Progenitor cell of endocrine pancreas (in vitro differentiated cells): ENCODE measurements around the gene MZT2A. TPM values are rescaled to one million over a fixed set of nuclear protein-coding genes. Genes with fewer than 3 reads are reported as not detected.
"Not testable (repeated sequence)": the region's sequence is repeated elsewhere in the genome, so short reads cannot be mapped to it uniquely, and the experiment has no call there.

ENCODE experiments used
- DNase-seq: peaks from one replicate; pipeline ENCODE4 v3.0.0; 2021; ENCODE audit warnings: low spot score; ENCODE audit not compliant: unreplicated experiment
- H3K27ac Mint-ChIP-seq: 2 replicates; pipeline ENCODE4 v1.8.0; 2021; ENCODE audit warnings: mild to moderate bottlenecking, moderate library complexity, mixed read lengths
- H3K27me3 Mint-ChIP-seq: 2 replicates; pipeline ENCODE4 v1.8.0; 2021; ENCODE audit warnings: mixed read lengths
- H3K36me3 Mint-ChIP-seq: 2 replicates; pipeline ENCODE4 v1.8.0; 2022; ENCODE audit warnings: mixed read lengths; ENCODE audit not compliant: insufficient read depth
- H3K4me1 Mint-ChIP-seq: 2 replicates; pipeline ENCODE4 v1.8.0; 2021; ENCODE audit warnings: low read depth, mixed read lengths
- H3K4me3 Mint-ChIP-seq: 2 replicates; pipeline ENCODE4 v1.8.0; 2021; ENCODE audit warnings: low read depth, mild to moderate bottlenecking, moderate library complexity, mixed read lengths
- H3K9me3 Mint-ChIP-seq: 2 replicates; pipeline ENCODE4 v1.8.0; 2021; ENCODE audit warnings: low read depth, mixed read lengths
- CTCF ChIP-seq: fragments of 200-600 bp; sonication (generic); IDR thresholded peaks from one replicate; pipeline ENCODE4 v1.5.0; 2021; ENCODE audit warnings: antibody characterized with exemption, mild to moderate bottlenecking; ENCODE audit not compliant: unreplicated experiment
- long read RNA-seq: library from polyadenylated mRNA; unstranded; transcript quantifications from one replicate; pipeline ENCODE4 v2.0.0, GENCODE V29; 2020
- total RNA-seq: library from RNA; stranded (reverse); gene quantifications from 2 replicates; pipeline ENCODE4 v1.2.1, GENCODE V29; 2021

MZT2A gene
- total RNA-seq = 69.5 and 84.9 TPM in 2 replicates
- long read RNA-seq = 0 reads

GRCh38 chr2:131492015-131492417 lies at the start of gene MZT2A:
TSS of gene MZT2A (minus strand) at chr2:131492397. CDS start at chr2:131492376, 21 bp downstream.
- not testable (repeated sequence) for H3K36me3 Mint-ChIP-seq, H3K27me3 Mint-ChIP-seq, H3K9me3 Mint-ChIP-seq, DNase-seq
- peaks cover 10% of the 10 kb centered on the region for H3K4me1 Mint-ChIP-seq
- peak within 1 kb of the TSS; percentile 98 for H3K4me3 Mint-ChIP-seq
- peak within 1 kb of the TSS; percentile 99 for H3K27ac Mint-ChIP-seq

- DNase-seq, H3K4me3 Mint-ChIP-seq: not testable (repeated sequence)
These were observed 46.7 kb upstream of the MZT2A start for GRCh38 chr2:131538856-131539255.

GRCh38 chr2:131536841-131537240 lies 44.6 kb upstream of the MZT2A start:
- H3K9me3 Mint-ChIP-seq, H3K36me3 Mint-ChIP-seq, DNase-seq: not testable (repeated sequence)

More at GRCh38 chr2:131538856-131539255, 46.7 kb upstream of the MZT2A start:
- peaks cover 28% of the 10 kb centered on the region for H3K27me3 Mint-ChIP-seq
- H3K4me1 Mint-ChIP-seq, H3K36me3 Mint-ChIP-seq, H3K9me3 Mint-ChIP-seq, H3K27ac Mint-ChIP-seq: not testable (repeated sequence)

GRCh38 chr2:131535951-131536826 lies 44.0 kb upstream of the MZT2A start:
- not testable (repeated sequence) for DNase-seq, H3K27ac Mint-ChIP-seq, H3K4me1 Mint-ChIP-seq, H3K4me3 Mint-ChIP-seq, H3K9me3 Mint-ChIP-seq, H3K36me3 Mint-ChIP-seq, H3K27me3 Mint-ChIP-seq

More at GRCh38 chr2:131536841-131537240, 44.6 kb upstream of the MZT2A start:
- H3K4me3 Mint-ChIP-seq, H3K27ac Mint-ChIP-seq, H3K4me1 Mint-ChIP-seq: not testable (repeated sequence)
- H3K27me3 Mint-ChIP-seq = peaks cover 13% of the 10 kb centered on the region

- Mint-ChIP-seq H3K36me3 (no peaks in the 10 kb centered on the region), H3K4me3 (no peak overlapping the region), H3K27ac (no peak overlapping the region), H3K4me1 (peaks cover 2% of the 10 kb centered on the region), H3K9me3 (no peaks in the 10 kb centered on the region), H3K27me3 (peaks cover 4% of the 10 kb centered on the region)
- DNase-seq = no peak
- no peak for TF ChIP-seq CTCF
These were observed 43.3 kb upstream of the MZT2A start for GRCh38 chr2:131535526-131535925.

GRCh38 chr2:131534965-131535364 lies 42.8 kb upstream of the MZT2A start:
- not testable (repeated sequence) for DNase-seq, H3K4me1 Mint-ChIP-seq

GRCh38 chr2:131534317-131534672 lies 42.1 kb upstream of the MZT2A start:
- not testable (repeated sequence) for H3K9me3 Mint-ChIP-seq, H3K4me1 Mint-ChIP-seq

More at GRCh38 chr2:131534965-131535364, 42.8 kb upstream of the MZT2A start:
- H3K36me3 Mint-ChIP-seq, H3K27me3 Mint-ChIP-seq, H3K4me3 Mint-ChIP-seq, H3K9me3 Mint-ChIP-seq, H3K27ac Mint-ChIP-seq: not testable (repeated sequence)

GRCh38 chr2:131533609-131534316 lies 41.6 kb upstream of the MZT2A start:
- H3K4me1 Mint-ChIP-seq, H3K27me3 Mint-ChIP-seq, DNase-seq, H3K36me3 Mint-ChIP-seq, H3K4me3 Mint-ChIP-seq, H3K9me3 Mint-ChIP-seq, H3K27ac Mint-ChIP-seq: not testable (repeated sequence)

More at GRCh38 chr2:131534317-131534672, 42.1 kb upstream of the MZT2A start:
- H3K27me3 Mint-ChIP-seq, H3K27ac Mint-ChIP-seq, DNase-seq, H3K4me3 Mint-ChIP-seq, H3K36me3 Mint-ChIP-seq: not testable (repeated sequence)

- H3K27ac Mint-ChIP-seq, DNase-seq, H3K4me1 Mint-ChIP-seq, H3K36me3 Mint-ChIP-seq, H3K27me3 Mint-ChIP-seq, H3K4me3 Mint-ChIP-seq, H3K9me3 Mint-ChIP-seq: not testable (repeated sequence)
These were observed 40.8 kb upstream of the MZT2A start for GRCh38 chr2:131532723-131533608.

GRCh38 chr2:131531547-131532185 lies 39.5 kb upstream of the MZT2A start:
- H3K4me3 Mint-ChIP-seq, H3K9me3 Mint-ChIP-seq, H3K36me3 Mint-ChIP-seq, H3K27ac Mint-ChIP-seq, DNase-seq, H3K27me3 Mint-ChIP-seq, H3K4me1 Mint-ChIP-seq: not testable (repeated sequence)
